ENCODE measurements around the gene VPS35L.

GRCh38 chr16:19578378-19578971, 23.0 kb downstream of the VPS35L start:
- TF ChIP-seq, protein P1, sequence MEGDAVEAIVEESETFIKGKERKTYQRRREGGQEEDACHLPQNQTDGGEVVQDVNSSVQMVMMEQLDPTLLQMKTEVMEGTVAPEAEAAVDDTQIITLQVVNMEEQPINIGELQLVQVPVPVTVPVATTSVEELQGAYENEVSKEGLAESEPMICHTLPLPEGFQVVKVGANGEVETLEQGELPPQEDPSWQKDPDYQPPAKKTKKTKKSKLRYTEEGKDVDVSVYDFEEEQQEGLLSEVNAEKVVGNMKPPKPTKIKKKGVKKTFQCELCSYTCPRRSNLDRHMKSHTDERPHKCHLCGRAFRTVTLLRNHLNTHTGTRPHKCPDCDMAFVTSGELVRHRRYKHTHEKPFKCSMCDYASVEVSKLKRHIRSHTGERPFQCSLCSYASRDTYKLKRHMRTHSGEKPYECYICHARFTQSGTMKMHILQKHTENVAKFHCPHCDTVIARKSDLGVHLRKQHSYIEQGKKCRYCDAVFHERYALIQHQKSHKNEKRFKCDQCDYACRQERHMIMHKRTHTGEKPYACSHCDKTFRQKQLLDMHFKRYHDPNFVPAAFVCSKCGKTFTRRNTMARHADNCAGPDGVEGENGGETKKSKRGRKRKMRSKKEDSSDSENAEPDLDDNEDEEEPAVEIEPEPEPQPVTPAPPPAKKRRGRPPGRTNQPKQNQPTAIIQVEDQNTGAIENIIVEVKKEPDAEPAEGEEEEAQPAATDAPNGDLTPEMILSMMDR (IDR thresholded peaks at IDR 0.05) = no peak
- TF ChIP-seq POLR2AphosphoS5 (IDR thresholded peaks at IDR 0.05) (no peak), POLR2A (IDR thresholded peaks at IDR 0.05) (no peak)

All from prostate gland (tissue), 2 donors.